GM12801 (cell line): Measurements from ENCODE around the gene GLCCI1.

Experiments used
- CTCF ChIP-seq: IDR thresholded peaks from one replicate; pipeline ENCODE4 v1.5.1; 2011; ENCODE audit warnings: control low read depth; ENCODE audit not compliant: insufficient read length; ENCODE audit errors: extremely low read depth

GLCCI1 gene

GRCh38 chr7:7962851-7963250, 5.7 kb upstream of the GLCCI1 start:
- TF ChIP-seq CTCF: no peak

DNA sequence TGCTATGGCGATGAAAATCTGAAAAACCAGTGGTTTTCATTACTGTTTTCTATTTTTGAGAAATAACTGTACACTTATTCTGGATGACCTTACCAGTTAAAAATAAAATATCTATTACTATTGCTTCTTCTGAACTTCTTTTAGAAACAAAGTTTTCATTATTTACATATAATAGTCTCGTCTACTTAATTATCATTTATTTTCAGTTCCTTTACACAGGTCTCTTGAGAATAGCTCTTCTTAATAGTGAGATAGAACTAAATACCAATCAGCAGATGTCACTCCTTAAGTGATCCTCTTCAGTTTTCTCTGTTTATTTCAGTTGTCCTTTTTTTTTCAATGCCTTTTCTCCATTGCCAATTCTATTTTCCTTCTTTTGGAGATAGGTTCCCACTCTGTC, 4.3 kb upstream of the GLCCI1 start:
- TF ChIP-seq CTCF: no peak

DNA sequence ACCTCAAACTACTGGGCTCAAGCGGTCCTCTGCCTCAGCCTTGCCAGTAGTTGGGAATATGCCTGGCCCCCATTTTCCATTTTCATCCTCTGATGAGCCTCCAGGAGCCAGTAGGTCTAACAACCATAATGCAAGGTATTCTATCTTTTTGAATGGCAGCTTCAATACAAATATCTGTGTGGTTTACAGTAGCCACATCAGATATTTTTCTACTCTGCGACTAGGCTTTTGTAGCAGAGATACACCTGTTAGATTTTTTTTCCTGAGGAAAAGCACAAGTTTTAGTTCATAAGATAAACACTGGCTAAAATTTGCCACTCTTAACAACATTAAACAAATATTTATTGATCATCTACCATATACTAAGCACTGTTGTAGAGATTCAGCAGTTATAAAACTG, 3.9 kb upstream of the GLCCI1 start:
- TF ChIP-seq CTCF: no peak

GRCh38 chr7:7965301-7965700, 3.3 kb upstream of the GLCCI1 start:
- TF ChIP-seq CTCF: no peak

DNA sequence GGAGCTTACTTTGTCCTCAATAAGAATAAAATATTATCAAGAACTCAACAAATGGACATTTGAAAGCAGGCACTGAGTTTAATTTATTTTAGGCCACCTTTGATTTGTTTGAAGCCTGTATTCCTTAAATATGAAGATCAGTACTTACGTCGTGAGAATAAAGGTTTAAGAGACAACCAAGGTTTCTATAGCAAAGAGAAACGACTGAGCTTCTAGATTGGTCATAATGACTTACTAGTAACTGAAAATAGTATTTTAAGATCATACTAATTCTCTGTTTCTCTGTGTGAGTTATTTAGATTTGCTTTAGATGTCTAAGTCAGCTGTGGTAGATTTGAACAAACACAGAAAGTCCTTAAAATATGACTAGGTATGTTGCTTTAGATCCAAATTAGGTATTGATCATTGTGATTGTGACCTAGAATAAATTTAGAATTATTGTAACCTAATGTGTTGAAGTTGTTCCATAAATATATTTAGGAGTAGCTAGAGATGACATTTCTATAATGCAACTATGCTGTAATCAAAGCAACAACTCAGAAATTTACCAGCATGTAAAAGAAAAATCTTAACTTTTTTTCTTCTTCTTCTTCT, 2.4 kb upstream of the GLCCI1 start:
- no peak for TF ChIP-seq CTCF

- TF ChIP-seq CTCF: no peak
Observed at GRCh38 chr7:7967886-7968543, 581 bp upstream of the GLCCI1 start.

GRCh38 chr7:7969306-7970236, 975 bp downstream of the GLCCI1 start:
- TF ChIP-seq CTCF: no peak
